ENCODE measurements around the gene EPOP. TPM values are rescaled to one million over a fixed set of nuclear protein-coding genes. Genes with fewer than 3 reads are reported as not detected.

EPOP gene
- total RNA-seq, 5 donors from 2014 or later (not counting 1 experiment from before 2014, with no cell fraction given): 0.68 to 1.6 (median 0.90) TPM

GRCh38 chr17:38657824-38658740, 16.7 kb downstream of the EPOP start:
- Mint-ChIP-seq H3K4me1 (peaks cover 14 to 26% (median 21%) of the 10 kb centered on the region in 3 donors), H3K27ac (no peak overlapping the region), H3K36me3 (no peaks in the 10 kb centered on the region), H3K4me3 (no peak overlapping the region), H3K9me3 (no peaks in the 10 kb centered on the region), H3K27me3 (peaks cover 26 to 49% of the 10 kb centered on the region in 2 donors)
- no peak for DNase-seq
- Histone ChIP-seq H3K36me3 (ENCODE audit: control insufficient read depth in 2 of 2, extremely low read depth in 1 of 2, insufficient read depth in 1 of 2, low read length in 1 of 2) (no peaks in the 10 kb centered on the region), H3K27me3 (replicated peaks in 1 of 2; ENCODE audit: control insufficient read depth in 2 of 2, extremely low read depth in 1 of 2, insufficient read depth in 2 of 2, low read length in 1 of 2) (peaks cover 0 to 74% of the 10 kb centered on the region in 2 experiments), H3K4me1 (ENCODE audit: control insufficient read depth in 1 of 2, extremely low read depth in 1 of 2, insufficient read depth in 2 of 2, low read length in 2 of 2) (peaks cover 0 to 19% of the 10 kb centered on the region in 2 experiments), H3K27ac (ENCODE audit: low read length) (no peak overlapping the region), H3K9me3 (no peaks in the 10 kb centered on the region), H3K4me3 (ENCODE audit: control insufficient read depth in 1 of 2, extremely low read depth in 1 of 2, low read length in 1 of 2) (no peak overlapping the region)
- ATAC-seq (replicated peaks in 1 of 4): no peak
- ChIA-PET POLR2A (interaction anchor here in 1 of 2 donors (0.7 kb wide), 1 partner anchor 10 kb away, joined by 3 read pairs; no protein-coding TSS in a partner anchor), CTCF (no interaction called here)
- WGBS (ENCODE audit: insufficient coverage): 85% methylated on average over 9 of the region's 15 CpGs

- Mint-ChIP-seq H3K27me3 (peaks cover 22 to 47% of the 10 kb centered on the region in 2 donors), H3K36me3 (no peaks in the 10 kb centered on the region), H3K9me3 (no peaks in the 10 kb centered on the region), H3K4me3 (peak overlapping the region in 1 of 3 donors; percentile 62), H3K4me1 (peaks cover 14 to 26% (median 21%) of the 10 kb centered on the region in 3 donors), H3K27ac (peak overlapping the region in 1 of 2 donors; percentile 36)
- Histone ChIP-seq H3K36me3 (ENCODE audit: control insufficient read depth in 2 of 2, extremely low read depth in 1 of 2, insufficient read depth in 1 of 2, low read length in 1 of 2) (no peaks in the 10 kb centered on the region), H3K27me3 (replicated peaks in 1 of 2; ENCODE audit: control insufficient read depth in 2 of 2, extremely low read depth in 1 of 2, insufficient read depth in 2 of 2, low read length in 1 of 2) (peaks cover 0 to 71% of the 10 kb centered on the region in 2 experiments), H3K27ac (ENCODE audit: low read length) (no peak overlapping the region), H3K9me3 (no peaks in the 10 kb centered on the region), H3K4me1 (ENCODE audit: control insufficient read depth in 1 of 2, extremely low read depth in 1 of 2, insufficient read depth in 2 of 2, low read length in 2 of 2) (peaks cover 0 to 19% of the 10 kb centered on the region in 2 experiments), H3K4me3 (ENCODE audit: control insufficient read depth in 1 of 2, extremely low read depth in 1 of 2, low read length in 1 of 2) (no peak overlapping the region)
- ChIA-PET POLR2A (no interaction called here), CTCF (interaction anchor here in 1 of 2 donors (1.2 kb wide), 1 partner anchor 91 kb away, joined by 4 read pairs; no protein-coding TSS in a partner anchor)
- peak in 1 of 4 experiments; percentile 42 for ATAC-seq (replicated peaks in 1 of 4)
- WGBS (ENCODE audit: insufficient coverage): 72% methylated on average over 26 of the region's 27 CpGs
- DNase-seq: no peak
Measured at GRCh38 chr17:38656959-38657823, 17.6 kb downstream of the EPOP start.

GRCh38 chr17:38654411-38655398, 20.1 kb downstream of the EPOP start:
- peaks cover 0 to 19% of the 10 kb centered on the region in 2 experiments for H3K4me1 ChIP-seq (ENCODE audit: control insufficient read depth in 1 of 2, extremely low read depth in 1 of 2, insufficient read depth in 2 of 2, low read length in 2 of 2)
- no peak overlapping the region for H3K4me3 Mint-ChIP-seq
- H3K4me3 ChIP-seq (ENCODE audit: control insufficient read depth in 1 of 2, extremely low read depth in 1 of 2, low read length in 1 of 2): no peak overlapping the region
- whole genome bisulfite sequencing (ENCODE audit: insufficient coverage): 24% methylated on average over 10 of the region's 21 CpGs
- DNase-seq: no peak
- ATAC-seq (replicated peaks in 1 of 4): peak in 1 of 4 experiments; percentile 57
- peaks cover 14 to 26% (median 21%) of the 10 kb centered on the region in 3 donors for H3K4me1 Mint-ChIP-seq
- POLR2A ChIA-PET: no interaction called here
- H3K27ac ChIP-seq (ENCODE audit: low read length): no peak overlapping the region
- no peaks in the 10 kb centered on the region for H3K36me3 ChIP-seq (ENCODE audit: control insufficient read depth in 2 of 2, extremely low read depth in 1 of 2, insufficient read depth in 1 of 2, low read length in 1 of 2)
- peaks cover 24 to 47% of the 10 kb centered on the region in 2 donors for H3K27me3 Mint-ChIP-seq
- H3K27me3 ChIP-seq (replicated peaks in 1 of 2; ENCODE audit: control insufficient read depth in 2 of 2, extremely low read depth in 1 of 2, insufficient read depth in 2 of 2, low read length in 1 of 2): peaks cover 0 to 56% of the 10 kb centered on the region in 2 experiments
- H3K9me3 Mint-ChIP-seq: no peaks in the 10 kb centered on the region
- no peak overlapping the region for H3K27ac Mint-ChIP-seq
- no peaks in the 10 kb centered on the region for H3K9me3 ChIP-seq
- no peaks in the 10 kb centered on the region for H3K36me3 Mint-ChIP-seq
- CTCF ChIA-PET: interaction anchor here in 1 of 2 donors (0.5 kb wide), 1 partner anchor 183 kb away, joined by 3 read pairs; no protein-coding TSS in a partner anchor

- DNase-seq (no peak), ATAC-seq (replicated peaks in 1 of 4) (no peak)
- H3K36me3 Mint-ChIP-seq: no peaks in the 10 kb centered on the region
- POLR2A ChIA-PET: interaction anchor here in 1 of 2 donors (0.6 kb wide), 1 partner anchor 171 kb away, joined by 3 read pairs; the partner anchor contains the start of gene CWC25
- Histone ChIP-seq H3K9me3 (no peaks in the 10 kb centered on the region), H3K27me3 (replicated peaks in 1 of 2; ENCODE audit: control insufficient read depth in 2 of 2, extremely low read depth in 1 of 2, insufficient read depth in 2 of 2, low read length in 1 of 2) (peaks cover 0 to 51% of the 10 kb centered on the region in 2 experiments), H3K4me1 (ENCODE audit: control insufficient read depth in 1 of 2, extremely low read depth in 1 of 2, insufficient read depth in 2 of 2, low read length in 2 of 2) (peaks cover 0 to 16% of the 10 kb centered on the region in 2 experiments), H3K27ac (ENCODE audit: low read length) (no peak overlapping the region), H3K4me3 (ENCODE audit: control insufficient read depth in 1 of 2, extremely low read depth in 1 of 2, low read length in 1 of 2) (no peak overlapping the region), H3K36me3 (ENCODE audit: control insufficient read depth in 2 of 2, extremely low read depth in 1 of 2, insufficient read depth in 1 of 2, low read length in 1 of 2) (no peaks in the 10 kb centered on the region)
- no CpG with 5 or more reads among the region's 5 CpGs for WGBS (ENCODE audit: insufficient coverage)
- peaks cover 23 to 46% of the 10 kb centered on the region in 2 donors for H3K27me3 Mint-ChIP-seq
- no peaks in the 10 kb centered on the region for H3K9me3 Mint-ChIP-seq
- no peak overlapping the region for H3K4me3 Mint-ChIP-seq
- H3K4me1 Mint-ChIP-seq: peaks cover 12 to 24% (median 19%) of the 10 kb centered on the region in 3 donors
- H3K27ac Mint-ChIP-seq: no peak overlapping the region
- CTCF ChIA-PET: interaction anchor here in 1 of 2 donors (0.5 kb wide), 1 partner anchor 184 kb away, joined by 3 read pairs; no protein-coding TSS in a partner anchor
Measured at GRCh38 chr17:38653679-38654078, 21.1 kb downstream of the EPOP start.

- Mint-ChIP-seq H3K27ac (no peak overlapping the region), H3K36me3 (no peaks in the 10 kb centered on the region), H3K27me3 (peaks cover 20 to 41% of the 10 kb centered on the region in 2 donors), H3K4me3 (no peak overlapping the region), H3K4me1 (peaks cover 7 to 20% (median 15%) of the 10 kb centered on the region in 3 donors), H3K9me3 (no peaks in the 10 kb centered on the region)
- DNase-seq (no peak), ATAC-seq (replicated peaks in 1 of 4) (no peak)
- Histone ChIP-seq H3K4me1 (ENCODE audit: control insufficient read depth in 1 of 2, extremely low read depth in 1 of 2, insufficient read depth in 2 of 2, low read length in 2 of 2) (peaks cover 0 to 11% of the 10 kb centered on the region in 2 experiments), H3K27me3 (replicated peaks in 1 of 2; ENCODE audit: control insufficient read depth in 2 of 2, extremely low read depth in 1 of 2, insufficient read depth in 2 of 2, low read length in 1 of 2) (peaks cover 0 to 47% of the 10 kb centered on the region in 2 experiments), H3K4me3 (ENCODE audit: control insufficient read depth in 1 of 2, extremely low read depth in 1 of 2, low read length in 1 of 2) (no peak overlapping the region), H3K9me3 (no peaks in the 10 kb centered on the region), H3K27ac (ENCODE audit: low read length) (no peak overlapping the region), H3K36me3 (ENCODE audit: control insufficient read depth in 2 of 2, extremely low read depth in 1 of 2, insufficient read depth in 1 of 2, low read length in 1 of 2) (no peaks in the 10 kb centered on the region)
- CTCF ChIA-PET: no interaction called here
- POLR2A ChIA-PET: interaction anchor here in 1 of 2 donors (0.6 kb wide), 1 partner anchor 172 kb away, joined by 3 read pairs; the partner anchor contains the start of gene CWC25
- WGBS (ENCODE audit: insufficient coverage): 67% methylated on average over 1 of the region's 1 CpG
Measured at GRCh38 chr17:38653230-38653629, 21.5 kb downstream of the EPOP start.
